Measurements from ENCODE around the gene STPG2. TPM values are rescaled to one million over a fixed set of nuclear protein-coding genes. Genes with fewer than 3 reads are reported as not detected.
A peak's percentile ranks its signal among the peaks of the same experiment; 100 is the strongest.

The STPG2 gene
- total RNA-seq, 1 experiment from 2014 or later, result 0.61 TPM

DNA sequence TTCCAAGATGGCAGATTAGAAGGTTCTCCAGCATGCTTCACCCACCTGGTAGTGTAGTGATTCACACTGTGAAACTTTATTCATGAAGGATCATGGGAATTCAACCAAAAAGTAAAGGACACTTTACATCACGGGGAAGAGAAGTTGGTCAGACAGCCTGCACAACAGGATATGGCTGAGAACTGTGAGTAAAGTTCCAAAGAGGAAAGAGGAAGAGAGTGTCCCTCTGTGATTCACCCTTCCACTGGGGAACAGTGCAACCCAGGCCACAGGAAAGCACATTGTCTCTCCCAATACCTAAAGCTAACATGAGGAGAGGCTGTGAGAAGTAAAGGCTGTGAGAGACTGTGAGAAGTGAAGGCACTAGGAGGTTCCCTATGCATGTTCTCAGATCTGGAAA lies 137.2 kb downstream of the STPG2 start:
- no peaks in the 10 kb centered on the region for H3K27me3 Mint-ChIP-seq (ENCODE audit: insufficient read depth, unreplicated experiment)
- no peaks in the 10 kb centered on the region for H3K36me3 Mint-ChIP-seq (ENCODE audit: insufficient read depth, unreplicated experiment)
- no peaks in the 10 kb centered on the region for H3K4me1 Mint-ChIP-seq (ENCODE audit: insufficient read depth, unreplicated experiment)
- BruUV-seq (replicated peaks), result no TSS peak
- H3K9me3 Mint-ChIP-seq (ENCODE audit: unreplicated experiment), result peaks cover 8% of the 10 kb centered on the region
- ChIA-PET POLR2A (no interaction called here), CTCF (no interaction called here)
- no peak overlapping the region for H3K4me3 Mint-ChIP-seq (ENCODE audit: unreplicated experiment)
- intact Hi-C loops (cut with micrococcal nuclease), result no loop called here
- TF ChIP-seq, protein P1, sequence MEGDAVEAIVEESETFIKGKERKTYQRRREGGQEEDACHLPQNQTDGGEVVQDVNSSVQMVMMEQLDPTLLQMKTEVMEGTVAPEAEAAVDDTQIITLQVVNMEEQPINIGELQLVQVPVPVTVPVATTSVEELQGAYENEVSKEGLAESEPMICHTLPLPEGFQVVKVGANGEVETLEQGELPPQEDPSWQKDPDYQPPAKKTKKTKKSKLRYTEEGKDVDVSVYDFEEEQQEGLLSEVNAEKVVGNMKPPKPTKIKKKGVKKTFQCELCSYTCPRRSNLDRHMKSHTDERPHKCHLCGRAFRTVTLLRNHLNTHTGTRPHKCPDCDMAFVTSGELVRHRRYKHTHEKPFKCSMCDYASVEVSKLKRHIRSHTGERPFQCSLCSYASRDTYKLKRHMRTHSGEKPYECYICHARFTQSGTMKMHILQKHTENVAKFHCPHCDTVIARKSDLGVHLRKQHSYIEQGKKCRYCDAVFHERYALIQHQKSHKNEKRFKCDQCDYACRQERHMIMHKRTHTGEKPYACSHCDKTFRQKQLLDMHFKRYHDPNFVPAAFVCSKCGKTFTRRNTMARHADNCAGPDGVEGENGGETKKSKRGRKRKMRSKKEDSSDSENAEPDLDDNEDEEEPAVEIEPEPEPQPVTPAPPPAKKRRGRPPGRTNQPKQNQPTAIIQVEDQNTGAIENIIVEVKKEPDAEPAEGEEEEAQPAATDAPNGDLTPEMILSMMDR (IDR thresholded peaks at IDR 0.05; ENCODE audit: unreplicated experiment), result no peak
- no peak overlapping the region for H3K27ac Mint-ChIP-seq (ENCODE audit: low read depth, unreplicated experiment)
- DNase-seq (ENCODE audit: unreplicated experiment), result no peak

DNA sequence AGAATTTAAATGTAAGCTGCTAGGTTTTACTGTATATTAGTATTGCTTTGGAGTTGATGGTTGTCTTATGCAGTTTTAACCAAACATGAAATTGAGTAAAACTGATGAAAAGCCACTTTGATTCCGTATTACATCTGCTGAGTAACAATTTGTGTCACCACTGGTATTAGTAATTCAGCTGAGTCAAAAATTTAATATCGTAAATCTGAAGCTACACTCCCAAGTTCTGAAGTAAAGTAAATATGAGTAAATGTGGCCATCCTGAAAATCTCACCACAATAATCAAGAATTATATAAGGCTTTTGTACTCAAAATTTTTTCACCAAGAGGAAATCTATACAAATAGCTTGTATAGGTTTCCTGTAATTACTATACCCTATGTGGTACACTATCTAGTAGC lies 142.3 kb downstream of the STPG2 start:
- ChIA-PET CTCF (interaction anchor here (0.6 to 1.0 kb wide), 3 partner anchors 14 to 93 kb away, joined by 3 to 6 read pairs (median 3); no protein-coding TSS in a partner anchor), POLR2A (no interaction called here)
- H3K27ac Mint-ChIP-seq (ENCODE audit: low read depth, unreplicated experiment), result no peak overlapping the region
- no peaks in the 10 kb centered on the region for H3K27me3 Mint-ChIP-seq (ENCODE audit: insufficient read depth, unreplicated experiment)
- H3K4me1 Mint-ChIP-seq (ENCODE audit: insufficient read depth, unreplicated experiment), result no peaks in the 10 kb centered on the region
- peaks cover 6% of the 10 kb centered on the region for H3K9me3 Mint-ChIP-seq (ENCODE audit: unreplicated experiment)
- H3K36me3 Mint-ChIP-seq (ENCODE audit: insufficient read depth, unreplicated experiment), result no peaks in the 10 kb centered on the region
- intact Hi-C loops (cut with micrococcal nuclease), result no loop called here
- TF ChIP-seq, protein P1 (IDR thresholded peaks at IDR 0.05; ENCODE audit: unreplicated experiment), result no peak
- DNase-seq (ENCODE audit: unreplicated experiment), result no peak
- BruUV-seq (replicated peaks), result no TSS peak
- H3K4me3 Mint-ChIP-seq (ENCODE audit: unreplicated experiment), result no peak overlapping the region

DNA sequence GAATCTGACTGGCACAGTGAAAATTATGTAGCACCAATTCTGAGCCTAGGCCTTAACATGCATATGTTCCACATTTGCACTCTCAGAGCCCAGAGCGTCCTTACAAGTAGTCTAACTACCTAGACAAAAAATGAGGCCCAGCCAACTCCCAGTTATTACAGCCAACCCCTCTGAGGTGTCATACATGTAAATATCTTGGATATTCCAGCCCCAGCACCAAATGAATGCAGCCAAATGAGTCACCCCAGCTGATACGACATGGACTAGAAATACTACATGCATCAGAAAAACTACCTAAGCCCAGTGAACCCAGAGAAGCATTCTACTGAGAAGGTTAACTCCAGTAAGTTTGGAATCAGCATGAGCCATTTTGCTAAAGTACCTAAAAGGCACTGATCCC lies 145.1 kb downstream of the STPG2 start:
- no peaks in the 10 kb centered on the region for H3K36me3 Mint-ChIP-seq (ENCODE audit: insufficient read depth, unreplicated experiment)
- H3K27me3 Mint-ChIP-seq (ENCODE audit: insufficient read depth, unreplicated experiment), result no peaks in the 10 kb centered on the region
- POLR2A ChIA-PET, result no interaction called here
- DNase-seq (ENCODE audit: unreplicated experiment), result peak; percentile 7
- TF ChIP-seq, protein P1 (IDR thresholded peaks at IDR 0.05; ENCODE audit: unreplicated experiment), result no peak
- CTCF ChIA-PET, result interaction anchor here (0.6 kb wide), 1 partner anchor 112 kb away, joined by 3 read pairs; no protein-coding TSS in a partner anchor
- peaks cover 4% of the 10 kb centered on the region for H3K4me1 Mint-ChIP-seq (ENCODE audit: insufficient read depth, unreplicated experiment)
- peaks cover 14% of the 10 kb centered on the region for H3K9me3 Mint-ChIP-seq (ENCODE audit: unreplicated experiment)
- H3K4me3 Mint-ChIP-seq (ENCODE audit: unreplicated experiment), result no peak overlapping the region
- no TSS peak for BruUV-seq (replicated peaks)
- no peak overlapping the region for H3K27ac Mint-ChIP-seq (ENCODE audit: low read depth, unreplicated experiment)
- intact Hi-C loops (cut with micrococcal nuclease), result no loop called here

DNA sequence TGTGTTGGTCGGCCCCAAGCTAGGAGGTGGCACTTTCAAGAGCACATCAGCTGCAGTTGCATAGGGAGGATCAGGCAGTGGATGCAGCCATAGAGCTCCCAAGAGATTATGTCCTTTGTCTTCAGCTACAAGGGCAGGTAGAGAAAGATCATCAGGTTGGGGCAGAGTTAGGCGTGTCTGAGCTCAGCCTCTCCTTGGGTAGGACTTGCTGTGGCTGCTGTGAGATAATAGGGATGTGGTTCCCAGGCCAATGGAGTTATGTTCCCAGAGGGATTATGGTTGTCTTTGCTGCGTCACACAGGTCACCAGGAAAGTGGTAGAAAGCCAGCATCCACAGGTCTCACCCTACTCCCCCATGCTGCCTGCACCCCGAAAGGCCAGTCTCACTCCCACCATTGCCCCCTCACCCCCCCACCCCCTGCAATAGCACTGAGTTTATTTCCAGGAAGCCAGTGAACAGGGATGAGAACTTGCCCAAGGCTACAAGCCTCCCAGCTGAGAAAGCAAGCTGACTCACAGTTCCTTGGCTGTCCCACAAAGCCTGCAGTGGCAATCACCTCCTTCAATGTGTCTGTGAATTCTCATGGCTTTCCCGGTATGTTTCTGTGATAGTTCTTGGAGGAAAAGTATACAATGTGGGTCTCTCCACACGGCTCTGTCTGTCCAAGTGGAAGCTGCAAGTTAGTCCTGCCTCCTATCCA lies 148.4 kb downstream of the STPG2 start:
- Mint-ChIP-seq H3K27me3 (ENCODE audit: insufficient read depth, unreplicated experiment) (no peaks in the 10 kb centered on the region), H3K9me3 (ENCODE audit: unreplicated experiment) (peaks cover 14% of the 10 kb centered on the region), H3K36me3 (ENCODE audit: insufficient read depth, unreplicated experiment) (no peaks in the 10 kb centered on the region), H3K4me3 (ENCODE audit: unreplicated experiment) (no peak overlapping the region), H3K27ac (ENCODE audit: low read depth, unreplicated experiment) (no peak overlapping the region), H3K4me1 (ENCODE audit: insufficient read depth, unreplicated experiment) (peaks cover 4% of the 10 kb centered on the region)
- DNase-seq (ENCODE audit: unreplicated experiment), result peak; percentile 37
- ChIA-PET CTCF (interaction anchor here (1.0 kb wide), 1 partner anchor 37 kb away, joined by 3 read pairs; no protein-coding TSS in a partner anchor), POLR2A (interaction anchor here (1.4 kb wide), 1 partner anchor 9 kb away, joined by 4 read pairs; no protein-coding TSS in a partner anchor)
- TF ChIP-seq, protein P1 (IDR thresholded peaks at IDR 0.05; ENCODE audit: unreplicated experiment), result no peak
- no TSS peak for BruUV-seq (replicated peaks)
- intact Hi-C loops (cut with micrococcal nuclease), result no loop called here
